ENCODE measurements around the gene APOL6. TPM values are rescaled to one million over a fixed set of nuclear protein-coding genes. Genes with fewer than 3 reads are reported as not detected.

The APOL6 gene
- total RNA-seq = 5.7 TPM

GRCh38 chr22:35648066-35649025 is at the start of gene APOL6:
Gene APOL6, plus strand, starts transcription at chr22:35648446. Its CDS starts 7,980 bp downstream, at chr22:35656426.

GRCh38 chr22:35617137-35617755 is 31.0 kb upstream of the APOL6 start, which contains the start of gene MB:
Gene MB, minus strand, starts transcription at chr22:35617329. Its CDS starts 72 bp downstream, at chr22:35617257.

GRCh38 chr22:35717572-35717971 is 69.3 kb downstream of the APOL6 start, which contains the start of gene APOL5:
Gene APOL5, plus strand, starts transcription at chr22:35717872. Its CDS starts 0 bp downstream, at chr22:35717872.

Other genes starting within 250 kb of the APOL6 start
- 30.3 TPM for gene MCM5, start 248.3 kb upstream of the APOL6 start, total RNA-seq
- 1.0 TPM for gene RASD2, start 107.6 kb upstream of the APOL6 start, total RNA-seq
- 39.8 TPM for gene MB, start 31.1 kb upstream of the APOL6 start, total RNA-seq
- 0.44 TPM for gene APOL5, start 69.4 kb downstream of the APOL6 start, total RNA-seq

Data from camera-type eye (tissue), 1 donor.